Effector memory CD8-positive, alpha-beta T cell (primary cell): ENCODE results near the gene GPATCH4.

Experiments used
- ATAC-seq: fragments of 150-1000 bp; cut with Tn5 transposase; replicated peaks from 2 replicates; pipeline ENCODE4 v1.10.0; 2021; ENCODE audit warnings: mild to moderate bottlenecking, moderate library complexity
- DNase-seq, 3 experiments: peaks; one replicate each; pipeline ENCODE4 v3.0.0; 2021
- H3K27ac Mint-ChIP-seq, 2 donors: one replicate each; pipeline ENCODE4 v1.8.0; 2022; ENCODE audit warnings: mild to moderate bottlenecking in 2 of 2, mixed read lengths in 2 of 2, moderate library complexity in 2 of 2
- H3K27me3 Mint-ChIP-seq, 2 donors: one replicate each; pipeline ENCODE4 v1.8.0; 2022; ENCODE audit warnings: mixed read lengths in 2 of 2
- H3K36me3 Mint-ChIP-seq: one replicate; pipeline ENCODE4 v1.8.0; 2022; ENCODE audit warnings: mild to moderate bottlenecking, moderate library complexity, mixed read lengths; ENCODE audit not compliant: insufficient read depth
- H3K4me1 Mint-ChIP-seq, 2 donors: one replicate each; pipeline ENCODE4 v1.8.0; 2022; ENCODE audit warnings: low read depth in 2 of 2, mixed read lengths in 2 of 2
- H3K4me3 Mint-ChIP-seq, 2 donors: one replicate each; pipeline ENCODE4 v1.8.0; 2022; ENCODE audit warnings: mild to moderate bottlenecking in 2 of 2, mixed read lengths in 2 of 2, moderate library complexity in 2 of 2
- H3K9me3 Mint-ChIP-seq, 2 donors: one replicate each; pipeline ENCODE4 v1.8.0; 2022; ENCODE audit warnings: mixed read lengths in 2 of 2
- total RNA-seq, 9 experiments: gene quantifications; one replicate each; lab custom pipeline; 2026; lab: John Stamatoyannopoulos, UW

The GPATCH4 gene
- 24.9 to 186 (median 37.5) reads per million in 9 experiments for total RNA-seq

GRCh38 chr1:156601122-156601830 is at the start of gene GPATCH4:
Gene GPATCH4, minus strand, starts transcription at chr1:156601479.
- no peaks in the 10 kb centered on the region for H3K27me3 Mint-ChIP-seq
- H3K9me3 Mint-ChIP-seq: no peaks in the 10 kb centered on the region
- DNase-seq (peak; percentile 50 to 61 (median 61)), ATAC-seq (peak; percentile 80)
- H3K27ac Mint-ChIP-seq: peak within 1 kb of the TSS; percentile 93 to 95
- H3K4me3 Mint-ChIP-seq: peak within 1 kb of the TSS; percentile 89 to 92
- peaks cover 11% of the 10 kb centered on the region for H3K36me3 Mint-ChIP-seq
- H3K4me1 Mint-ChIP-seq: peaks cover 20 to 25% of the 10 kb centered on the region in 2 donors

- H3K4me3 Mint-ChIP-seq: no peak overlapping the region
- no peaks in the 10 kb centered on the region for H3K36me3 Mint-ChIP-seq
- ATAC-seq (no peak), DNase-seq (no peak)
- peaks cover 82 to 100% of the 10 kb centered on the region in 2 donors for H3K27me3 Mint-ChIP-seq
- H3K27ac Mint-ChIP-seq: no peak overlapping the region
- H3K4me1 Mint-ChIP-seq: peaks cover 0 to 5% of the 10 kb centered on the region in 2 donors
- H3K9me3 Mint-ChIP-seq: no peaks in the 10 kb centered on the region
Measured at GRCh38 chr1:156648951-156649350, 47.7 kb upstream of the GPATCH4 start.

GRCh38 chr1:156648496-156648895 is 47.2 kb upstream of the GPATCH4 start:
- ATAC-seq (no peak), DNase-seq (no peak)
- no peak overlapping the region for H3K4me3 Mint-ChIP-seq
- no peaks in the 10 kb centered on the region for H3K9me3 Mint-ChIP-seq
- H3K27ac Mint-ChIP-seq: no peak overlapping the region
- no peaks in the 10 kb centered on the region for H3K36me3 Mint-ChIP-seq
- H3K4me1 Mint-ChIP-seq: peaks cover 3 to 8% of the 10 kb centered on the region in 2 donors
- peaks cover 82 to 100% of the 10 kb centered on the region in 2 donors for H3K27me3 Mint-ChIP-seq

GRCh38 chr1:156647351-156647750 is 46.1 kb upstream of the GPATCH4 start:
- ATAC-seq: no peak
- Mint-ChIP-seq H3K27me3 (peaks cover 82 to 100% of the 10 kb centered on the region in 2 donors), H3K9me3 (no peaks in the 10 kb centered on the region), H3K4me3 (no peak overlapping the region), H3K27ac (no peak overlapping the region), H3K4me1 (peaks cover 8 to 15% of the 10 kb centered on the region in 2 donors), H3K36me3 (no peaks in the 10 kb centered on the region)
- DNase-seq: no peak

- DNase-seq (no peak), ATAC-seq (no peak)
- Mint-ChIP-seq H3K4me1 (peaks cover 9 to 16% of the 10 kb centered on the region in 2 donors), H3K9me3 (no peaks in the 10 kb centered on the region), H3K36me3 (no peaks in the 10 kb centered on the region), H3K27me3 (peaks cover 80 to 100% of the 10 kb centered on the region in 2 donors), H3K4me3 (no peak overlapping the region), H3K27ac (no peak overlapping the region)
Measured at GRCh38 chr1:156646738-156647211, 45.5 kb upstream of the GPATCH4 start.

- Mint-ChIP-seq H3K4me3 (no peak overlapping the region), H3K4me1 (peaks cover 13 to 23% of the 10 kb centered on the region in 2 donors), H3K27me3 (peaks cover 84 to 100% of the 10 kb centered on the region in 2 donors), H3K9me3 (no peaks in the 10 kb centered on the region), H3K36me3 (no peaks in the 10 kb centered on the region), H3K27ac (no peak overlapping the region)
- no peak for DNase-seq
- ATAC-seq: no peak
Measured at GRCh38 chr1:156645666-156646065, 44.4 kb upstream of the GPATCH4 start.

- Mint-ChIP-seq H3K27ac (no peak overlapping the region), H3K4me1 (peaks cover 13 to 24% of the 10 kb centered on the region in 2 donors), H3K27me3 (peaks cover 85 to 100% of the 10 kb centered on the region in 2 donors), H3K9me3 (no peaks in the 10 kb centered on the region), H3K36me3 (peaks cover 4% of the 10 kb centered on the region), H3K4me3 (no peak overlapping the region)
- DNase-seq (no peak), ATAC-seq (no peak)
Measured at GRCh38 chr1:156645056-156645455, 43.8 kb upstream of the GPATCH4 start.

GRCh38 chr1:156644640-156645039 is 43.4 kb upstream of the GPATCH4 start:
- Mint-ChIP-seq H3K4me1 (peaks cover 13 to 24% of the 10 kb centered on the region in 2 donors), H3K27ac (no peak overlapping the region), H3K9me3 (no peaks in the 10 kb centered on the region), H3K4me3 (no peak overlapping the region), H3K36me3 (peaks cover 4% of the 10 kb centered on the region), H3K27me3 (peaks cover 86 to 100% of the 10 kb centered on the region in 2 donors)
- DNase-seq: no peak
- ATAC-seq: no peak

- peaks cover 13 to 24% of the 10 kb centered on the region in 2 donors for H3K4me1 Mint-ChIP-seq
- no peak for DNase-seq
- H3K27me3 Mint-ChIP-seq: peaks cover 86 to 100% of the 10 kb centered on the region in 2 donors
- no peak overlapping the region for H3K27ac Mint-ChIP-seq
- H3K9me3 Mint-ChIP-seq: no peaks in the 10 kb centered on the region
- H3K36me3 Mint-ChIP-seq: peaks cover 4% of the 10 kb centered on the region
- no peak for ATAC-seq
- no peak overlapping the region for H3K4me3 Mint-ChIP-seq
Measured at GRCh38 chr1:156644146-156644545, 42.9 kb upstream of the GPATCH4 start.

- Mint-ChIP-seq H3K27ac (peak overlapping the region in 1 of 2 donors; percentile 3), H3K4me1 (peaks cover 13 to 24% of the 10 kb centered on the region in 2 donors), H3K36me3 (peaks cover 4% of the 10 kb centered on the region), H3K4me3 (no peak overlapping the region), H3K27me3 (peaks cover 86 to 100% of the 10 kb centered on the region in 2 donors), H3K9me3 (no peaks in the 10 kb centered on the region)
- ATAC-seq (peak; percentile 78), DNase-seq (no peak)
Measured at GRCh38 chr1:156643778-156644092, 42.5 kb upstream of the GPATCH4 start.

- no peak for DNase-seq
- peak overlapping the region in 1 of 2 donors; percentile 71 for H3K4me3 Mint-ChIP-seq
- peaks cover 4% of the 10 kb centered on the region for H3K36me3 Mint-ChIP-seq
- no peak for ATAC-seq
- H3K27me3 Mint-ChIP-seq: peaks cover 86 to 100% of the 10 kb centered on the region in 2 donors
- peak overlapping the region in 1 of 2 donors; percentile 3 for H3K27ac Mint-ChIP-seq
- peaks cover 13 to 23% of the 10 kb centered on the region in 2 donors for H3K4me1 Mint-ChIP-seq
- no peaks in the 10 kb centered on the region for H3K9me3 Mint-ChIP-seq
Measured at GRCh38 chr1:156643049-156643777, 41.9 kb upstream of the GPATCH4 start.

GRCh38 chr1:156642265-156643048 is 41.2 kb upstream of the GPATCH4 start:
- peaks cover 83 to 98% of the 10 kb centered on the region in 2 donors for H3K27me3 Mint-ChIP-seq
- H3K4me3 Mint-ChIP-seq: peak overlapping the region; percentile 71 to 77
- peaks cover 4% of the 10 kb centered on the region for H3K36me3 Mint-ChIP-seq
- no peak overlapping the region for H3K27ac Mint-ChIP-seq
- ATAC-seq: peak; percentile 10
- no peaks in the 10 kb centered on the region for H3K9me3 Mint-ChIP-seq
- H3K4me1 Mint-ChIP-seq: peaks cover 13 to 23% of the 10 kb centered on the region in 2 donors
- DNase-seq: no peak

GRCh38 chr1:156641761-156642264 is 40.5 kb upstream of the GPATCH4 start, which contains the start of gene BCAN:
Gene BCAN, plus strand, starts transcription at chr1:156642117. Its CDS starts 3,938 bp downstream, at chr1:156646055.
- Mint-ChIP-seq H3K4me1 (peaks cover 13 to 23% of the 10 kb centered on the region in 2 donors), H3K27ac (no peak within 1 kb of the TSS), H3K36me3 (peaks cover 4% of the 10 kb centered on the region), H3K27me3 (peaks cover 78 to 93% of the 10 kb centered on the region in 2 donors), H3K9me3 (no peaks in the 10 kb centered on the region), H3K4me3 (peak within 1 kb of the TSS; percentile 71 to 77)
- ATAC-seq (peak; percentile 47), DNase-seq (no peak)
